ENCODE measurements around the gene NEO1.
"Not testable (repeated sequence)": the region's sequence is repeated elsewhere in the genome, so short reads cannot be mapped to it uniquely, and the experiment has no call there.

NEO1 gene

GRCh38 chr15:73153024-73153423 lies 100.8 kb downstream of the NEO1 start:
- no peak overlapping the region for H3K27ac ChIP-seq
- no peak for TF ChIP-seq ZFX (IDR thresholded peaks at IDR 0.05; ENCODE audit: borderline replicate concordance)
- TF ChIP-seq CTCF (IDR thresholded peaks at IDR 0.05) = no peak

- no peak overlapping the region for H3K27ac ChIP-seq
- TF ChIP-seq ZFX (IDR thresholded peaks at IDR 0.05; ENCODE audit: borderline replicate concordance) (no peak), CTCF (IDR thresholded peaks at IDR 0.05) (no peak)
These were observed 101.2 kb downstream of the NEO1 start for GRCh38 chr15:73153447-73153846.

- TF ChIP-seq CTCF (IDR thresholded peaks at IDR 0.05) (peak; percentile 39), ZFX (IDR thresholded peaks at IDR 0.05; ENCODE audit: borderline replicate concordance) (no peak)
These were observed 104.3 kb downstream of the NEO1 start for GRCh38 chr15:73156431-73157191.

GRCh38 chr15:73161546-73161945 lies 109.3 kb downstream of the NEO1 start:
- H3K27ac ChIP-seq = no peak overlapping the region
- TF ChIP-seq ZFX (IDR thresholded peaks at IDR 0.05; ENCODE audit: borderline replicate concordance) (no peak), CTCF (IDR thresholded peaks at IDR 0.05) (no peak)

More at GRCh38 chr15:73156431-73157191, 104.3 kb downstream of the NEO1 start:
- H3K27ac ChIP-seq = no peak overlapping the region

GRCh38 chr15:73165435-73165834 lies 113.2 kb downstream of the NEO1 start:
- H3K27ac ChIP-seq = no peak overlapping the region
- TF ChIP-seq CTCF (IDR thresholded peaks at IDR 0.05) (no peak), ZFX (IDR thresholded peaks at IDR 0.05; ENCODE audit: borderline replicate concordance) (no peak)

GRCh38 chr15:73165844-73166243 lies 113.6 kb downstream of the NEO1 start:
- no peak for TF ChIP-seq ZFX (IDR thresholded peaks at IDR 0.05; ENCODE audit: borderline replicate concordance)
- no peak for TF ChIP-seq CTCF (IDR thresholded peaks at IDR 0.05)

GRCh38 chr15:73166711-73167110 lies 114.4 kb downstream of the NEO1 start:
- H3K27ac ChIP-seq = not testable (repeated sequence)

More at GRCh38 chr15:73165844-73166243, 113.6 kb downstream of the NEO1 start:
- no peak overlapping the region for H3K27ac ChIP-seq

GRCh38 chr15:73168487-73168886 lies 116.2 kb downstream of the NEO1 start:
- TF ChIP-seq ZFX (IDR thresholded peaks at IDR 0.05; ENCODE audit: borderline replicate concordance) (no peak), CTCF (IDR thresholded peaks at IDR 0.05) (no peak)
- H3K27ac ChIP-seq = no peak overlapping the region
